HEK293 (cell line): ENCODE results near the gene DHRS7C.

ENCODE experiments used
- CTCF ChIA-PET: fragments of 350-600 bp; formaldehyde crosslinking; extraction: SDS; loops from one replicate; lab custom pipeline; 2021; ENCODE audit warnings: antibody characterized with exemption; lab: Yijun Ruan, JAX
- POLR2A ChIA-PET: fragments of 300-600 bp; formaldehyde crosslinking; extraction: SDS; loops from one replicate; lab custom pipeline; 2020; ENCODE audit warnings: antibody characterized with exemption, inconsistent platforms; lab: Yijun Ruan, JAX
- H3K27ac ChIP-seq: fragments of 200-500 bp; sonication (Bioruptor generic); 2 replicates; pipeline ENCODE4 v1.5.1; 2014; ENCODE audit warnings: low read depth, low read length, control low read depth, inconsistent platforms; ENCODE audit errors: extremely low read depth
- H3K36me3 ChIP-seq, 2 experiments: fragments of 200-500 bp in 1 of 2; sonication (Bioruptor generic) in 1 of 2; 1 replicate in 1 of 2; 2 replicates in 1 of 2; pipeline ENCODE4 v1.5.1; 2014 to 2017; ENCODE audit warnings: inconsistent platforms in 2 of 2, low read length in 2 of 2; ENCODE audit not compliant: control insufficient read depth in 2 of 2, insufficient read depth in 1 of 2
- H3K4me1 ChIP-seq: fragments of 200-500 bp; sonication (Bioruptor generic); 2 replicates; pipeline ENCODE4 v1.5.1; 2014; ENCODE audit warnings: mild to moderate bottlenecking, low read length, inconsistent platforms; ENCODE audit not compliant: control insufficient read depth, insufficient read depth
- H3K4me3 ChIP-seq: 2 replicates; pipeline ENCODE4 v1.5.1; 2011; ENCODE audit warnings: low read depth, mild to moderate bottlenecking, control low read depth, low read length, moderate library complexity
- H3K9me3 ChIP-seq: fragments of 200-500 bp; sonication (Bioruptor generic); 2 replicates; pipeline ENCODE4 v1.5.1; 2014; ENCODE audit warnings: low read depth, low read length, inconsistent platforms; ENCODE audit not compliant: control insufficient read depth, insufficient read depth
- EGR2 ChIP-seq: fragments of 450-650 bp; formaldehyde crosslinking; IDR thresholded peaks from 2 replicates; pipeline ENCODE4 v1.5.1; 2016; ENCODE audit warnings: low read depth, missing biosample characterization, missing genetic modification characterization
- GLIS1 ChIP-seq: fragments of 450-650 bp; formaldehyde crosslinking; IDR thresholded peaks from 2 replicates; pipeline ENCODE4 v1.5.1; 2016; ENCODE audit warnings: missing biosample characterization, missing genetic modification characterization
- HOXD13 ChIP-seq: sonication (generic); formaldehyde crosslinking; IDR thresholded peaks from 2 replicates; pipeline ENCODE4 v1.8.0; 2022; ENCODE audit warnings: missing genetic modification reagents, borderline replicate concordance
- MEIS1 ChIP-seq: sonication (generic); formaldehyde crosslinking; IDR thresholded peaks from 2 replicates; pipeline ENCODE4 v1.8.1; 2022; ENCODE audit warnings: missing genetic modification reagents, mild to moderate bottlenecking, borderline replicate concordance
- PRDM1 ChIP-seq: fragments of 450-650 bp; formaldehyde crosslinking; IDR thresholded peaks from 2 replicates; pipeline ENCODE4; 2016; ENCODE audit warnings: missing biosample characterization, missing genetic modification characterization
- RBAK ChIP-seq: fragments of 450-650 bp; formaldehyde crosslinking; IDR thresholded peaks from 2 replicates; pipeline ENCODE4 v1.5.1; 2016; ENCODE audit warnings: missing biosample characterization, missing genetic modification characterization
- ZFP69B ChIP-seq: fragments of 450-650 bp; formaldehyde crosslinking; IDR thresholded peaks from 2 replicates; pipeline ENCODE4 v1.5.1; 2016; ENCODE audit warnings: missing biosample characterization, missing genetic modification characterization
- ZNF10 ChIP-seq: fragments of 450-650 bp; formaldehyde crosslinking; IDR thresholded peaks from 2 replicates; pipeline ENCODE4 v1.5.1; 2017; ENCODE audit warnings: missing biosample characterization, missing genetic modification characterization
- ZNF146 ChIP-seq: fragments of 450-650 bp; formaldehyde crosslinking; IDR thresholded peaks from 2 replicates; pipeline ENCODE4 v1.5.1; 2016; ENCODE audit warnings: missing biosample characterization, missing genetic modification characterization
- ZNF148 ChIP-seq: fragments of 450-650 bp; formaldehyde crosslinking; IDR thresholded peaks from 2 replicates; pipeline ENCODE4 v1.5.0; 2017; ENCODE audit warnings: missing biosample characterization, missing genetic modification characterization, borderline replicate concordance
- ZNF223 ChIP-seq: fragments of 450-650 bp; formaldehyde crosslinking; IDR thresholded peaks from 2 replicates; pipeline ENCODE4 v1.5.1; 2016; ENCODE audit warnings: missing biosample characterization, missing genetic modification characterization
- ZNF23 ChIP-seq: fragments of 450-650 bp; formaldehyde crosslinking; IDR thresholded peaks from 2 replicates; pipeline ENCODE4 v1.5.1; 2016; ENCODE audit warnings: missing biosample characterization, missing genetic modification characterization, borderline replicate concordance
- ZNF239 ChIP-seq: fragments of 450-650 bp; formaldehyde crosslinking; IDR thresholded peaks from 2 replicates; pipeline ENCODE4 v1.5.1; 2016; ENCODE audit warnings: missing biosample characterization, missing genetic modification characterization
- ZNF274 ChIP-seq, 2 experiments: fragments of 200-500 bp in 1 of 2; fragments of 450-650 bp in 1 of 2; sonication (Bioruptor generic) in 1 of 2; formaldehyde crosslinking in 1 of 2; IDR thresholded peaks; 2 replicates each; pipeline versions ENCODE4 v1.5.1 to v1.6.1; 2014 to 2016; ENCODE audit warnings: borderline replicate concordance in 1 of 2, inconsistent platforms in 1 of 2, low read length in 1 of 2, missing biosample characterization in 1 of 2, missing genetic modification characterization in 1 of 2
- ZNF366 ChIP-seq: fragments of 450-650 bp; formaldehyde crosslinking; conservative IDR thresholded peaks from 2 replicates; pipeline ENCODE4 v1.5.1; 2016; ENCODE audit warnings: missing biosample characterization, missing genetic modification characterization
- ZNF473 ChIP-seq: fragments of 450-650 bp; formaldehyde crosslinking; IDR thresholded peaks from 2 replicates; pipeline ENCODE4 v1.5.1; 2017; ENCODE audit warnings: missing biosample characterization, missing genetic modification characterization
- ZNF510 ChIP-seq: fragments of 450-650 bp; formaldehyde crosslinking; IDR thresholded peaks from 2 replicates; pipeline ENCODE4 v1.5.1; 2018; ENCODE audit warnings: mild to moderate bottlenecking, missing genetic modification characterization, missing biosample characterization; ENCODE audit not compliant: insufficient replicate concordance
- ZNF571 ChIP-seq: fragments of 450-650 bp; formaldehyde crosslinking; IDR thresholded peaks from 2 replicates; pipeline ENCODE4 v1.5.0; 2017; ENCODE audit warnings: missing biosample characterization, missing genetic modification characterization
- ZNF76 ChIP-seq: fragments of 450-650 bp; formaldehyde crosslinking; IDR thresholded peaks from 2 replicates; pipeline ENCODE4; 2016; ENCODE audit warnings: low read depth, missing biosample characterization, missing genetic modification characterization, borderline replicate concordance
- ZNF792 ChIP-seq: fragments of 450-650 bp; formaldehyde crosslinking; IDR thresholded peaks from 2 replicates; pipeline ENCODE4 v1.5.1; 2016; ENCODE audit warnings: missing biosample characterization, missing genetic modification characterization
- ZSCAN30 ChIP-seq: fragments of 450-650 bp; IDR thresholded peaks from 2 replicates; pipeline ENCODE4 v1.5.1; 2018; ENCODE audit warnings: missing biosample characterization, mild to moderate bottlenecking, missing genetic modification characterization, moderate library complexity

The DHRS7C gene

GRCh38 chr17:9824094-9824493 is 32.7 kb upstream of the DHRS7C start:
- Histone ChIP-seq H3K27ac (no peak overlapping the region), H3K9me3 (no peaks in the 10 kb centered on the region), H3K4me3 (no peak overlapping the region), H3K36me3 (no peaks in the 10 kb centered on the region), H3K4me1 (no peaks in the 10 kb centered on the region)
- POLR2A ChIA-PET, result no interaction called here
- CTCF ChIA-PET, result no interaction called here
- no peak for TF ChIP-seq ZNF223 (tag by site-specific recombination)
- TF ChIP-seq ZNF366 (tag by site-specific recombination), result no peak
- TF ChIP-seq HOXD13 (CRISPR knock-in tag), result no peak
- no peak for TF ChIP-seq RBAK (tag by site-specific recombination)
- no peak for TF ChIP-seq ZNF148 (tag by site-specific recombination)

- CTCF ChIA-PET, result interaction anchor here (1.3 kb wide), 1 partner anchor 17 kb away, joined by 5 read pairs; no protein-coding TSS in a partner anchor
- Histone ChIP-seq H3K9me3 (no peaks in the 10 kb centered on the region), H3K36me3 (no peaks in the 10 kb centered on the region)
- TF ChIP-seq ZNF10 (tag by site-specific recombination) (no peak), ZNF23 (tag by site-specific recombination) (no peak), ZNF510 (no peak), ZFP69B (no peak), EGR2 (tag by site-specific recombination) (no peak), ZNF146 (no peak), ZNF792 (tag by site-specific recombination) (no peak), ZNF274 (IDR thresholded peaks at IDR 0.05; ENCODE audit: low read length) (no peak), ZNF274 (tag by site-specific recombination; IDR thresholded peaks at IDR 0.05; ENCODE audit: borderline replicate concordance) (no peak), ZNF473 (tag by site-specific recombination) (no peak), ZNF239 (no peak), MEIS1 (CRISPR knock-in tag) (no peak)
- TF ChIP-seq, all 188 proteins: peak for 0
- H3K27ac ChIP-seq, result no peak within 1 kb of the TSS
- no peak within 1 kb of the TSS for H3K4me3 ChIP-seq
- POLR2A ChIA-PET, result no interaction called here
- H3K4me1 ChIP-seq, result no peaks in the 10 kb centered on the region
These were observed 30.5 kb upstream of the DHRS7C start, which contains the start of gene GSG1L2 for GRCh38 chr17:9821921-9822320. GSG1L2 (minus strand) TSS chr17:9822079; CDS start chr17:9822071, 8 bp downstream.

GRCh38 chr17:9820448-9820847 is 29.1 kb upstream of the DHRS7C start:
- CTCF ChIA-PET, result interaction anchor here (0.6 to 1.3 kb wide), 2 partner anchors 18 to 75 kb away, joined by 5 read pairs; no protein-coding TSS in a partner anchor
- no peaks in the 10 kb centered on the region for H3K4me1 ChIP-seq
- H3K27ac ChIP-seq, result no peak overlapping the region
- H3K9me3 ChIP-seq, result no peaks in the 10 kb centered on the region
- POLR2A ChIA-PET, result no interaction called here
- no peaks in the 10 kb centered on the region for H3K36me3 ChIP-seq
- H3K4me3 ChIP-seq, result no peak overlapping the region
- peak; percentile 24; the same call in 1 of the 2 replicates for TF ChIP-seq GLIS1 (tag by site-specific recombination)
- no peak for TF ChIP-seq PRDM1
- no peak for TF ChIP-seq ZNF571
- TF ChIP-seq ZNF76, result no peak
- TF ChIP-seq ZSCAN30, result no peak
